GM19035 (cell line): Measurements from ENCODE around the gene GYG1.

ENCODE experiments used
- ATAC-seq: cut with Tn5 transposase; IDR thresholded peaks from one replicate; pipeline ENCODE4 v1.9.1; 2021; ENCODE audit not compliant: unreplicated experiment

GYG1 gene

DNA sequence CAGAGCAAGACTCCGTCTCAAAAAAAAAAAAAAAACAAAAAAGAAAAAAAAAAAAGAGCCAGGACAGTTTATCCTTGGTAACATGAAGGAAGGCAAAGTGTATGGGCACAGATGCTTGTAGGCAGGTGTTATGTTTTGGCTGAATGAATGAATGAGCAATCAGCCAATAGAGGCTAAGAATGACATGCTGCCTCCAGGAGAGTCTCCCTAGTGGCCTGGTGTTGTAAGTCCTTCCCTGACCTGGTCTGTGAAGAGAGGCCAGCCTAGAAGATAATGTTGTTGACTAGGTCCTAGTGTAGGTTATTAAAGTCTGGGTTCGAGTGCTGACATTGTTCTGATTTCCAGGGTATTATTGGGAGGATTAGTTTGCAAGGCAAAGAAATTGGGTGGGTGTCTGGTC is 24.9 kb downstream of the GYG1 start:
- ATAC-seq = no peak

DNA sequence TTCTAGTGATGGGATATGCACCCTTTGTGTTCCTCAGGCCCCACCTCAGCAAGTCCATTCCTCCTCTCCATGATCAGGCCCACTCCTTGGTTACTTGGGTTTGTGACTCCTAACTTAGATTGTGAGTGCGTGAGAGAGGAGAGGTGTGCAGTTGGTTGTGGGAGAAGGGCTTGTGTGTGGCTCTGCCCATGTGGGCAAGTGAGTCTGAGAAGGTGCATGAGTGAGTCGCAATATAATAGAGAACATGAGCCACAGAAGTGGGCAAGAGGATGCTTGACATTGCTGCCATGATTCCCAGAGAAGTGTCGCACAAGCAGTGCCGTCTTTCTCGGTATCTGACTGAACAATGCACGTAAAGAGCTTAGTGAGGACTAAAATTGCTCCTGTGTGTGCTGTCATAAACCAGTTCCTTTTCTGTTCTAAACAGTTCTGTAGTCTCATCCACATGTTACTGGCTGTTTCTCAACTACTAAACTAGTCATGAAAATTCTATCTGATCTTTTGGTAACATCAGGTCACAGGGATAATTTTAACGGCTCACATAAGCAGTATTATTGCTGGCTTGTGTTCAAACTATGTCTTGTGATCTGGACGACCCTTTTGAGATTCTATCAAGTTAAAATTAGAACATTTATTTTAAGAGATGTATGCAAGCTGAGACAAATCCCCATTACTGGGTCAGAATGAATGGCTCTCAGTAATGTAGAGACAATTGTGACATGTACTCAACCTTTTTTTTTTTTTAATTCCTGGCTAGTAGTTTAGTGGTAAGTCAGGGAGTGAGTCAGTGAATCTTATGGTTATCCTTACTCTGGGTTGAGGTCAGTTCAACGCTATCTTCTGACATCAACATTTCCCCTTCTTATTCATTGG is 25.6 kb downstream of the GYG1 start:
- no peak for ATAC-seq

DNA sequence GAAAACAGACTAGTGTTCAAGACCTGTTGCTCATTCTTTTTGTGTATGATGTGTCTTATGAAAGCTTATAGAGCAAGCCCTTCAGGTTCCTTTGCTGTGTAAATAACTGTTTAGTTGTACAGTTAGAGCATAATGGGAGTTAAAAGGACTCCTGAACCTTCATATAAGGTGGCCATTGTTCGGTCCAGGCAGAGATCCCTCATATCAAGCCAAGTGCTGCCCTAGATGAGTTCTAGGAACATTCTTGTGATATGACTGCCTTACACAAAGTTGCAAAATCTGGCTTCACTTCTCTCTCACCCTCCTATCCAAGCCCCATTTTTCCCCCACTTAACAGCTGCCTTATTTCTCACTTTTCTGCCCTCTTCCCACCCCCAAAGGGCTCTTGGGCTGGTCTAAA is 26.9 kb downstream of the GYG1 start:
- no peak for ATAC-seq

DNA sequence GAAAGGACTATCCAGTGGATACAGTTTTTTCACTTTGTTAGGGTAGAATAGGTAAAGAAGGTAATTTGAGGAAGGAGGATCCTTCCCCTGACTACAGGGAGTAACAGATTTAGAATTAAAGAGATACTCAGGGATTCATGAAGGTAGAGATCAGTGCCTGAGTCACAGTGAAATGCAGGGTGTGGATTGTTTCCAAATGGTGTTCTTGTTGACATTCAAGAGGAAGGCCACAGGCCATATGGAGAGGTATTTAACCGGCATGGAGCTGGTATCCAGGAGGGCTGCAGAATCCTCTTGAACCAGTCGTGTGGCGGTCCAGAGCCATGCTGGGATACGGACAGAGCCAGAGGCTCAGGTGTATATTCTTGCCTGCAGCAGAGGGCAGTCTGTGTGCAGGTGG is 28.2 kb downstream of the GYG1 start:
- no peak for ATAC-seq

DNA sequence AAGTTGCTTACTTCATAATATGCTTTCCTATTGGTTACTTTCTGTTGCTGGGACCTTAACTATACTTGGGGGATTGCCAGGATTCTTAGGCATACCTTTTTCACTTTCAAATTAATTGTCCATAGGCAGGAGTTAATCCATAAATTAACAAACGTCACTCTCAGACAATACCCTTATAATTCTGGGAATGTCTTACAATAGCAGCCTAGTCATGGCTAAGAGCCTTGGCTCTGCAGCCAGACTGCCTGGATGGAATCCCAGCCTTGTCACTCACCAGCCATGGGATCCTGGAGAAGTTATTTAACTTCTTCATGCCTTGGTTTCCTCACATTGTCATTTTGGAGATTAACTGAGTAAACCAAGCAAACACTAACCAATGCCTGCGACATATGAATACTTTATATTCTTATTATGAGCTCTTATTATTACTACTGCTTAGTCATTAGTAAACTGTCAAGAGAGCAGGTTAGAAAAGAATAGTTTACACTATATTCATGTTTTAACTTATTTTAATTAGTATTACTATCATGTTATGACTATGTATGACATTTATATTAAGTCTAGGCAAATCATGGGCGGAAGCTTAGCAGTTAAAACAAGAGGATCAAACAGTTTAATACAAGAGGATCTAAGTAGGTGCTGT is 29.0 kb downstream of the GYG1 start:
- no peak for ATAC-seq

DNA sequence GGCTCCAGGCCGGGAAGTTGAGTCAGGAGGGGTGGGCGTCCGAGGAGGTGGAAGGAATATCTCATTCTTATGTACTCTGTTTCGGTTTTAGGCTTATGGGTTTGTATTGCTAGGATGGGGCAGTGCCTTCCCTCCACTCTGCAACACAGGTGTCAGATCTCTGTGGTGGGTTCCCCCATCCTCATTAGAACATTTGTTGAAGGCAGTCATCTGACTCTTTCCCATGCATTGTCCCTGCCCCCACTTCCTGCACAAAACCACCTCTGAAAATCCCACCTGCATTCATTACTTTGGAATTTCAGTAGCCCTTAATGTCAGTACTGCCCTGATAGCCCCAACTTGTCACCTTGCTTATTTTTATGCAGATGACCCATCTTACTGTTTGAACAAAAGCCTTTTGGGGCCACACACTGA is 29.5 kb downstream of the GYG1 start:
- no peak for ATAC-seq

DNA sequence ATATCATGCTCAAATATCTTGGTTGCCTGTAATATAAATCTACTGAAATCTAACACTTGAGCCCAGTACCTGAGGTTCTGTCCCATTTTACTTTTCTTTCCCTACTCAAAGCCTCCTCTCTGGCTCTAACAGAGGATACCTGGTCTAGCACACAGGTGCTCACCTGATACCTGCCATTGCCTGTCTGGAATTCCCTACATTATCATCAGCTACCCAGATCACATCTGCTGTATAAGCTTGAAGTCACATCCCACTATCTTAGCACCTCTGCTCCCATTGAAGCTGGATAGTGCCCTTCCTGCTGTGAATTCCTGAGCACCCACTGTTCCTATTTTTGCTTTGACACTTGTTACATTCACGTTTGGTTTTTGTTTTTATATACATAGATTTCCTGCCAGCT is 30.5 kb downstream of the GYG1 start:
- no peak for ATAC-seq

DNA sequence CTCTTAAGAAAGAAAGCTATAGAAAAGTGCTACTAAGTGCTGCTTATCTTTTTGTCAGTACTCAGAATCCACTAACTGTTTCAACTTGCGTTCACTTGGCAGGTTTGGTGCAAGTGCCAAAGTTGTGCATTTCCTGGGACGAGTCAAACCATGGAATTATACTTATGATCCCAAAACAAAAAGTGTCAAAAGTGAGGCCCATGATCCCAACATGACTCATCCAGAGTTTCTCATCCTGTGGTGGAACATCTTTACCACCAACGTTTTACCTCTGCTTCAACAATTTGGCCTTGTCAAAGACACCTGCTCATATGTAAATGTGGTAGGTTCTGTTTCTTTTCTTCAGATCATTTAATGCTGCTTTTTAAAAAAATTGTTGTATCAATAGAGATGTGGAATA is 32.6 kb downstream of the GYG1 start:
- ATAC-seq = no peak

DNA sequence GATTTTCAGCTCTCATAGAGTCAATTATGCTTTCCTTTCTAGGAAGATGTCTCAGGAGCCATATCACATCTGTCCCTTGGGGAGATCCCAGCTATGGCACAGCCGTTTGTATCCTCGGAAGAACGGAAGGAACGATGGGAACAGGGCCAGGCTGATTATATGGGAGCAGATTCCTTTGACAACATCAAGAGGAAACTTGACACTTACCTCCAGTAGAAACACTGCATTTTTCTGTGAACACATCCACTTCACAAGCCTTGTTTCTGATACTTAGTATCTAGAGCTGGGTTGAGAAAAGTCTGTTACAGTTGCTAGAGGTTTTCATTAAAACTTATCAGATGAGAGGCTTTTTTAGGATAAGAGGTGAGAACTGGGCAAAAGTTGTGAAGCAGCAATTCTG is 35.4 kb downstream of the GYG1 start:
- no peak for ATAC-seq

DNA sequence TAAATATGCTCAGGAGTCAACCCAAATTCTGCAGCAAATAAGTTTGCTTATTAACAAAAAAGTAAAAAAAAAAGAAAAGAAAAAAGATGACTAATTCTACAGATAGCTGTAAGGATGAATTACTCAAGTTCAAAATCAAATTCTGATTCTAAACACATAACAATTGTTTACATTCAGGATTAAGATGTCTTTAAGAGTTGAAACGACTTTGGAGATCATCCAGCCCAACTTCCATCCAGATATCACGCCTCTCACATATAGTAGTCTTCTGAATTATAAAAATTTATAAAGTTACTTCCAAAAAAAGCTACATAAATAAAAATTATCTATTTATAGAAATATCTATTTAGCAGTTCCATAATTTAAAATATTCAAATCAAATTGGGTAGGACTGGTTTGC is 39.8 kb downstream of the GYG1 start:
- ATAC-seq = no peak

DNA sequence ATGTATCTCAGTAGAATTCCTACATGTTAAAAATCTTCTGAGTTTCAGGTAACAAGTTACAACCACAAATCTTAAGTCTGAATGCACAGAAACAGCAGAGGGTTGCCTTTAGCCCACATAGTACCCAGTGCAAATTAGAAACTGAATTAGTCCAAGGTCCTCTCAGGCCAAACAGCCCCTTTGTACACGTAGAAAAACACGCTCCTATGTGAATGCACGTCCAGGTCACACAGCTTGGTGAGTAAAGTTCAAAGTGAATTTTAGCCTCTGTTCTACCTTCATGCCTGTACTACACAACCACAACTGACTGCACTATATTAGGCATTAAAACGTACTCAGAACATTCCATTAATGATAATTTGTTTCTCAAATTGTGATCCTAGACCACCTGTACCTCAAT is 46.3 kb downstream of the GYG1 start:
- ATAC-seq = no peak

DNA sequence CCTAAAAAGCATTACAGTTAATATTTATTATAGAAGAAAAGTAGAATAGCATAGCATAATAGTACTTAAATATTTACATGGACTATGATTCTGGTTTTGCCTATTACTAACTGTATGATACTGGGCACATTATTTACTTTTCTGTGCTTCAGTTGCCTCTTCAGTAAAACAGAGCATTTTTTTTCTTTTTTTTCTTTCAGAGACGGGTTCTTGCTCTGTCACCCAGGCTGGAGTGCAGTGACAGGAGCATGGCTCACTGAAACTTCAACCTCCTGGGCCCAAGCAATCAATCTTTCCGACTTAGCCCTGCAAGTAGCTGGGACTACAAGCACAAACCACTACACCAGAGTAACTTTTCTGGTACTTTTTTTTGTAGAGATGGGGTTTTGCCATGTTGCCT is 47.0 kb downstream of the GYG1 start:
- ATAC-seq = no peak

DNA sequence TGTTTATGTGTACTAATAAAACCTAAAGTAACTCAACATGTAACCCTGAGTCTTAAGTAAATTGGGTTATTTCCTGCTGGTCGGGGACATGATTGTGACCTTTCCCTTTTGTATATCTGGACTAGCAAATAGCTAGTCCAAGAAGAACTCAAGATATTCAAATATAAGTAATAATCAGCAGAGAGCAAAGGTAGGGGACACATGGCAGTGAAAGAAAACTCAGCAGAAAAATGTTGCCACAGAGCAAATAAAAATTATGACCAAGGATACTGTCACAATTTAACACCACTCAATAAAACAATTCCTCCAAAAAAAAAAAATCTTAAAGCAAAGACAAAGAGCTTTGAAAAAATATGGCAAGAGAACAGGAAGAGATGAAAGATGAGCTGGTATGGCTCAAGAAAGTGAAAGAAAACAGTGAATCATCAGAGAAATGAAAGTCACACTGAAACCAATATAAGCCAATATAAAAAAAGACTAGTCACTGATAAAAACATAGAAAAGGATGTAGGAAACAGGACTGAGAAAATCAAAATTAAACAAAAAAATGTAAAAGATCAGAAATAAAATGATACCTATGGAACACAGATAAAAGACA is 51.5 kb downstream of the GYG1 start:
- peak; percentile 84 for ATAC-seq

DNA sequence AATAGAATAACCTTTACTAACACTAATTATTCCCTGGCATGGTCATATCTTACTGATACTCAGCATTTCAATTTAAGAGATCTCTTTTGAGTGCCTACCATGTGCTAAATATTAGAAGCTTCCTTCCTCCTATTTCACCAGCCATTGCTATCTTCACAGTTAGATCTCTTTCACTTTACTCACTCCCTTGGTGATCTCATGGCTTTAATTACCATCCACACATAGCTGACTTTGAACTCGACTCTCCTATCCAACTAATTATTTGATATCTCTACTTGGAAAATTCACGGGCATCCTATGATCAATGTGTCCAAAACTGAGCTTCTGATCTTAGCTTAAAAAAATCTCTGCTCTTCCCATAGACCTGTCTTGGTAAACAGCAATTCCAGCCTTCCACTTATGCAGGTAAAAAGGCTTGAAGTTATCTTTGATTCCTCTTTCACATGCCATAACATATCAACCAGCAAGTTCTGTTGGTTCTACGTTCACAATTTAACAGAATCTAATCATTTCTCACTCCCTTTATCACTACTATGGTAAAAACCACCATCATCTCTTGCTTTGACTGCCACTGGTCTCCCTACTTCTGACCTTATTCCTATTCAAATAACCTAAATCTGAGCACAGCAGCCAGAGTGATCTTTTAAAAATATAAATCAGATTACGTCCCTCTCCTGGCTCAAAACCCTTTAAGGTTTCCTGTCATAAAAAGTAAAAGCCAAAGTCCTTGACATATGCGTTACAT is 53.2 kb downstream of the GYG1 start:
- ATAC-seq = no peak

DNA sequence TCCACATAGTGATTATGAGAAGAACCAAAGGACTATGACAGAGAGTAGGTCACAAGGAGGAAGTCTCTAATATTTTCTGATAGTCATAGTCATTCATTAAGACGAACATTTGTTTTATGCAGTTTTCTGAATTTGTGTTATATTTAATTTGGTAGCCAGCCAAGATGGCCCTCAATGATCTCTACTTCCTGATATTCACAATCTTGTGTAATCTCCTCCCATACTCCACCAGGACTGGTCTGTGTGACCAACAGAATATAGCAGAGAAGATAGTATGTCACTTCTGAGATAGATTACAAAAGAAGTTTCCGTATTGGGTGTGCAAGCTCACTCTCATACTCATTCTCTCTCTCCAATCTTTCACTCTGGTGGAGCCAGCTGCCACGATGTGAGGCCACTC is 64.2 kb downstream of the GYG1 start:
- ATAC-seq = no peak

DNA sequence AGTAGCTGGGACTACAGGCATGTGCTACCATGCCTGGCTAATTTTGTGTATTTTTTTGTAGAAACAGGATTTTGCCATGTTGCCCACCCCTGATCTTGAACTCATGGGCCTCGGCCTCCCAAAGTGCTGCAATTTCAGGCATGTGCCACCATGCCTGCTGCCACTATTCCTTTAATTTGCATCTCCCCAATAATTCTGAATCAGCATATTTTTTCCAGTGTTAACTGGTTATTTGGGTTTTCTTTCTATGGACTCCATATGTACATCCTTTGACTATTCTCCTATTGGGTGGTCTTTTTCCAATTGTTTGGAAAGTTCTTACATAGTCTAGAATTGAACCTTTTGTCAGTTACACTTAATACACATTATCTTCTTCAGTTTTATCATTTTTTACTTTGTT is 66.9 kb downstream of the GYG1 start:
- no peak for ATAC-seq

DNA sequence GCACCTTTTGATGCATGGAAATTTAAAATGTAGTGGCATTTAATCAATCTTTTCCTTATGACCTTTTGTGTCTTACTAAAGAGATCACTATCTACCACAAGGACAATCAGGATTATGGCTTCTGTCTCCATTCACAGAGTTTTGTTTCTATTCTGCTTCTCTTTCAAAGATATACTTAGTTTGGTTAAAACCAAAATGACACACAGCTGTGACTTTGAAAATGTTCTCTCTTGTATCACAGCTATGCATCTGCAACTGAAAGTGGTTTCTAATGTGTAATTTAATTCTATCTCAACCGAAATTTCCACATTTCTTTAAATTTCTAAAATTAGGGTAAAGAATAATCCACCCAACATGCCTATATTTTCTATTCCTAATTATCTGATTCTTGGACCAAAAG is 67.3 kb downstream of the GYG1 start:
- ATAC-seq = peak; percentile 65

DNA sequence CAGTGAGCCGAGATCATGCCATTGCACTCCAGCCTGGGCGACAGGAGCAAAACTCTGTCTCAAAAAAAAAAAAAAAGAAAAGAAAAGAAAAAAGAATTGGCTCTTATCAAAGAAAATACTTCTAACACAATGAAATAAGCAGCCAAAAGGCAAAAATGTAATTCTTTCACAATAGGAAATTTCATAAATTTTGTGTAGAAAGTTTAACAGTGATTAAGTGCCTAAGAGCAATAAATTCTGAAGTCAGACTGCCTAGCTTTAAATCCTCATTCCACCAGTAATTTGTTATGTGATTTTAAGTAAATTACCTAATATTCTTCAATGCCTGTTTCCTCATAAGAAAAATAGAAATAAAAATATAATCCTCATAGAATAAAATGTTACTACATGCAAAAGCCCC is 70.4 kb downstream of the GYG1 start:
- ATAC-seq = no peak

DNA sequence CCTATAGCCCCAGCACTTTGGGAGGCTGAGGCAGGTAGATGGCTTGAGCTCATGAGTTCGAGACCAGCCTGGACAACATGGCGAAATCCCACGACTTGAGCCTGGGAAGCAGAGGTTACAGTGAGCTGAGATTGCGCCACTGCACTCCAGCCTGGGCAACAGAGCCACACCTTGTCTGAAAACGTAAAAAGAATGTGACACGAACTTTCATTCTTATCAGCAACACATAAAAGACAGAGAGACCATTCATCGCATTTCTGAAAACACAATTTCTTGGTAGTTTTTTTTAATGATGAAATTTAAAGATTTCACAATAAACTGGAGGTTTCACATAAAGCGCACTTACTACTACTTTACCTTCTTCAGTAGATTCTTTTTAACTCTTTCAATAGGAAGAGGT is 76.5 kb downstream of the GYG1 start:
- no peak for ATAC-seq
